ENCODE measurements around the gene TADA2A.

The TADA2A gene

GRCh38 chr17:37461668-37462067, 55.0 kb downstream of the TADA2A start:
- H3K4me3 ChIP-seq (ENCODE audit: low read depth, low read length), result no peak overlapping the region

DNA sequence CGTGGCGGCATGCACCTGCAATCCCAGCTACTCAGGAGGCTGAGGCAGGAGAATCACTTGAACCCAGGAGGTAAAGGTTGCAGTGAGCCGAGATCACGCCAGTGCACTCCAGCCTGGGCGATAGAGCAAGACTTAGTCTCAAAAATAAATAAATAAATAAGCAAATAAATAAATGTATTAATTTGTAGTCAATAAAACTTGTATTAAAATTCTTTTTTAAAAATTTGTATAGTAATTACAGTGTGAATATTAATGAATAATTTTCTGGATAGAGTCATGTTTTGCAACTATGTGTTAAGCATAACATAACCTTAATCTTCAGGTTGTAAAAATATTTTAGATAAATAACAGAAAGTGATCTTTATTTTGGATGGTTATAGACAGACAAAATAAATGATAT, 55.8 kb downstream of the TADA2A start:
- H3K4me3 ChIP-seq (ENCODE audit: low read depth, low read length), result no peak overlapping the region

DNA sequence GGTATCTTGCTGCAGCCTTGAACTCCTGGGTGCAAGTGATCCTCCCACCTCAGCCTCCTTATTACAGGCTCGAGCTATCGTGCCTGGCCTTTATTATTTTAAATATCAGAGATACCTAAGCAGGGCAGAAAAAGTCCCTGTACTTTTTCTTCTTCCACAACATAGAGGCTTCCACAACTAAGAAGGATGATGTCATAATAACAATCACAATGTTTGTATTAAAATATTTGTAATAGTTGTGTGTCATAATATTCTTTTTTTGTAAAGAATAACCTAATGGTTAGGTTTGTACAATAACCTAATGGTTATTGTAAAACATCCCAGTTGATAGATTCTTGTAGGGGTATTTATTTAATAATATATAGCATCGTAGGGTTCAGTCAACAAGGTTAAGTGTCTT, 56.4 kb downstream of the TADA2A start:
- H3K4me3 ChIP-seq (ENCODE audit: low read depth, low read length), result no peak overlapping the region

DNA sequence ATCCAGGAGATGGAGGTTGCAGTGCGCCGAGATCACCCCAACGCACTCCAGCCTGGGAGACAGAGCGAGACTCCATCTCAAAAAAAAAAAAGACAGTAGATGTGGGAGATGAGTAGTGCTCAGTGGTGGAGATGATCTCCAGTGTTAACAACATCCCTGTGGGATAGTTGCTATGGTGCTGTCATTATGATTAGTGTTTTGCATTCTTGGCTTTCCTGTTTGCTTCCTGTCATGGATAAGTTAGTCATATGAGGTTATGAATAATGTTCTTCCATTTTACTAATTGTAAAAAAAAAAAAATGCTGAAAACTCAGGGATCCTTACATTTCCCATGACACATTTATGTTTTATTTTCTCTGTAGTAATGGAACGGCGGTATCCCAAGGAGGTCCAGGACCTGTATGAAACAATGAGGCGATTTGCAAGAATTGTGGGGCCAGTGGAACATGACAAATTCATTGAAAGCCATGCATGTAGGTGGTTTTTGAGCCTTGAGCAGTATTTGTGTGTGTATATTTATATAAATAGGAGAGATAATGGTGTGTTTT, 58.5 kb downstream of the TADA2A start:
- H3K4me3 ChIP-seq (ENCODE audit: low read depth, low read length), result no peak overlapping the region

DNA sequence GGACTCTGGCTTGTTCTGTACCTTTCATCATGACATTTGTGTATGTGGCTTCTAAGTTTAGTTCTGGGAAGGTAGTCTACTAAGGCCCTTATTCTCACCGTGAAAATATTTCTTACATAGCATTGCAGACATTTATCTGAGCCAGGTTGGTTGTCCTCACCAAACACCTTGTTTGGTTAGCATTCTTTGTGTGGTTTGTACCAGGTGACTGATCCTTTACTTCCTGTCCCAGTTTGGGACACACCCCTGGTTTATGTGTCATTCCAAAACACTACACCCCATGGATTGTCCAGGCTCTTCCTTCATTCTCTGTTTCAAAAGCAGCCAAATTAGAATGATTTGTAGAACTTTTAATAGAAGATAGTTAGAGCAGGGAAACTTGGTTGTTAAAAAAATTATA, 59.8 kb downstream of the TADA2A start:
- no peak overlapping the region for H3K4me3 ChIP-seq (ENCODE audit: low read depth, low read length)

DNA sequence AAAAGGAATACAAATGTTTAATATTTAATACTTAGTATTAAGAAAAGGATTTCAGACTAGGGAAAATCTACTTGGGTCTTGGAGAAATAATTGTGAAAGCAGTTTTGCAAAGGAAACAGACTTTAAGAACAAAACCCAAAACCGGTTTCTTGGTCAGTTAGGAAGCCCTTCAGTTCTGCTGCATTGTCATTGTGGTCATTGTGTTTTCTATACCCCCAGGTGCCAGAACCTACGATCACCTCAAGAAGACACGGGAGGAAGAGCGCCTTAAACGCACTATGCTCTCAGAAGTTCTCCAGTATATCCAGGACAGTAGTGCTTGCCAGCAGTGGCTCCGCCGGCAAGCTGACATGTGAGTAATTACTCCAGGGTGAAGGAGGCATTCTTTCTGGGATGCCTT, 63.5 kb downstream of the TADA2A start:
- no peak overlapping the region for H3K4me3 ChIP-seq (ENCODE audit: low read depth, low read length)

DNA sequence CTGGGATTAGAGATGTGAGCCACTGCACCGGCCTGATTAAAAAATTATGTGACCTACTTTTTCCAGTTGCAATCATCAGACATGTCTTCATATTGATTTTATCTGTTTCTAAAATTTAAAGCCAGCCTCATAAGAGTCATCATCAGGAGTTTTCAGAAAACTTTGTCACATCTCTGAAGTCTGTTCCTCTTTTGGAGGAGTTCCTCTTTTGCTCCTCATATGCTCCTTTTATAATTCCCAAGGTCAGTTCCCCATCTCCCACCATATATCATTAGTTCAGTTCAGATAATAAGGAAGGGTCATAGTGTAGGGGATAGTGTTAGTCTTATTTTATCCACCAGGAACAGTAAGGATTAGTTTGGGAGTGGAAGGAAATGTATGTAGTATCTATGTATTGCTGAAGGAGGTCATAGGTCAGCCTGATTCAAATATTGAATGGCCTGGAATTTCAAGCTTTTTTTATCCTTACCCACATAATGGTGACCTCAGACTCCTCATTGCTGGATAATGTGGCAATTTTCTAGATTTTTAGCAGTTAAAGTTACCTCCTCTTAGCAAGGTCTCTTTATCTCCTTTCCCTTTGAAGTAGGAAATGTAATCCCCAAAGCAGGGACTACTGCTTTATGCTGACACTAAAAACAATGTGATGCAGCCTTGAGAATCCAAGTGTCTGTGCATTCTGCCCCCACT, 69.2 kb downstream of the TADA2A start:
- H3K4me3 ChIP-seq (ENCODE audit: low read depth, low read length), result no peak overlapping the region

- H3K4me3 ChIP-seq (ENCODE audit: low read depth, low read length), result no peak overlapping the region
Measured at GRCh38 chr17:37476431-37477120, 69.9 kb downstream of the TADA2A start.

DNA sequence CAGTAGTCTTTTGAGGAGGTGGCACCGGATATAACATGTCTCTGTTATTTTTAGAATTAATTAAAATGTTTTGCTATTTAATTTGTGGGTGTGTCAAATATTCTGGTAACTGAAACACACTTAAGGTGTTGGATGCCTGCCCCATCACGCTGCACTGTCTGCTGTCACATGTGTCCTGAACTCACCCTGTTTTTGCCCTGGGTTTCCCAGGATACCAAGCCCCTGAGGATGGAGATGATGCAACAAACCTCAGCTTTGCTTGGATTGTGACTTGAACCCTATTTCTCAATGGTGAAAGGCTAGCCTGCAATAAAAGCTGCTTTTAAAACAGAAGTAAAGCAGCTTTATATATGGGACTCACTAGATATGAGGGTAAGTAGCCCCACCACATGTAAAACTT, 71.5 kb downstream of the TADA2A start:
- H3K4me3 ChIP-seq (ENCODE audit: low read depth, low read length), result no peak overlapping the region

DNA sequence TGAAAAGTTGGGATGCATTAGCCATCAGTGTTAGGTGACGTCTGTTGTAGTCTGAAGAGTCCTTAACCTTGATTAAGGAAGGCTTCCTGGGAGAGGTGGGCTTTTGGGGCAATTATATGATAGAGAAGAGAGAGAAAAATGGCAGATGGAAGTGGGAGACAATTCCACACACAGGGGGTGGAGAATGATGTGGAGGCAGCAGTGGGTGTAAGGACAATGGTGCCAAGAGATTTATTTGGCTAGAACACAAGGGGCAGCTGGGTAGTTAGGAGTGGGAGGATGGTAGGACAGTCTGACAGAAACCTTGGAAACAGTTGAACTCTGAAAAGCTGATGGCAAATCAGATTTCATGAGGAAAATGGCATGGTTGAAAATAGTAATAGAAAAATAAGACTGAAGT, 72.3 kb downstream of the TADA2A start:
- no peak overlapping the region for H3K4me3 ChIP-seq (ENCODE audit: low read depth, low read length)

DNA sequence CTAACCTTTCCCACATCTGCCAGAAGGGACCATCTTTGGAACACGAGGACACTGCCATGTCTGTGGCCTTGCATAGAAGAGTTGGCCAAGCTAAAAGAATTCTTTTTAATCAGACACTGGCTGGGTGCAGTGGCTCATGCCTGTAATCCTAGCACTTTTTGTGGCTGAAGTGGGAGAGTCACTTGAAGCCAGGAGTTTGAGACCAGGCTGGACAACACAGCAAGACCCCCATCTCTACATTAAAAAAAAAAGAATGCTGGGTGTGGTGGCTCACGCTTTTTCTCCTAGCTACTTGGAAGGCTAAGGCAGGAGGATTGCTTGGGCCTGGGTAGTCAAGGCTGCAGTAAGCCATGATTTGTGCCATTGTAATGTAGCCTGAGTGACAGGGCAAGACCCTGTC, 73.7 kb downstream of the TADA2A start:
- H3K4me3 ChIP-seq (ENCODE audit: low read depth, low read length), result no peak overlapping the region

GRCh38 chr17:37481001-37481665, 74.4 kb downstream of the TADA2A start:
- no peak overlapping the region for H3K4me3 ChIP-seq (ENCODE audit: low read depth, low read length)

DNA sequence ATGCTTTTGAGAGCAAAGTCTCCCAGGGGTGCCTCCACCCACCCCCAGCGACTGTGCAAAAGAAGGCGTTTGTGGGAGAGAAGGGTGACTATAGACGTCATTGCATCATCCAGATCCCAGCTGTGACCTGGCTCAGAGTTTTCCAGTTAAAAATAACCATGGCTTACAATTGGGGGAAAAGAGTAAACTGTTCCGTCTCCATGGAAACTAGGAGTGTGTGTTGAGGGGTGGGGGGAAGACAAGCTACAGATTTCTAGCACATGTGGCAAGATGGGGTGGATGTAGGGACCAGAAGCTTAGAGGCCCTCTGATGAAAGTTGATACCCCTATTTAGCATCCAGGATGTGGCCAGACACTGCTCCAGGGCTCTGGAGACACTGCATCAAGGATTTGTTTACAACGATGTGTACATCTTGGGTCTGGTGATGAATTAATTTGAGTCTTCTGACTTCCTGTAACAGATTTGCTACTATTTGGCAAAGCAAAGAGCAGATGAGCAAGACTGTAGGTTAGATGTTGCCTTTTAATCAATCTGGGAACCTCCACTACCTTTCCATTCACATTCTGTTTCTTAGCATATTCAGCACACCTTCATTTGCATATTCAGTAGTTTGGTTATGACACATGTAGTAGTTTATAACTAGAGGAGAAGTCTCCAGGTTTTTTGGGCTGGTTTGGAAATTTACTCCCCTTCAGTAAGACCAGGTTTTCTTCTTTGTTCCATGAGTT, 76.8 kb downstream of the TADA2A start:
- H3K4me3 ChIP-seq (ENCODE audit: low read depth, low read length), result no peak overlapping the region

GRCh38 chr17:37485938-37486570, 79.4 kb downstream of the TADA2A start:
- no peak overlapping the region for H3K4me3 ChIP-seq (ENCODE audit: low read depth, low read length)

- no peak overlapping the region for H3K4me3 ChIP-seq (ENCODE audit: low read depth, low read length)
Measured at GRCh38 chr17:37488009-37488604, 81.4 kb downstream of the TADA2A start.

GRCh38 chr17:37488607-37489196, 82.0 kb downstream of the TADA2A start:
- peak overlapping the region; percentile 73 for H3K4me3 ChIP-seq (ENCODE audit: low read depth, low read length)

DNA sequence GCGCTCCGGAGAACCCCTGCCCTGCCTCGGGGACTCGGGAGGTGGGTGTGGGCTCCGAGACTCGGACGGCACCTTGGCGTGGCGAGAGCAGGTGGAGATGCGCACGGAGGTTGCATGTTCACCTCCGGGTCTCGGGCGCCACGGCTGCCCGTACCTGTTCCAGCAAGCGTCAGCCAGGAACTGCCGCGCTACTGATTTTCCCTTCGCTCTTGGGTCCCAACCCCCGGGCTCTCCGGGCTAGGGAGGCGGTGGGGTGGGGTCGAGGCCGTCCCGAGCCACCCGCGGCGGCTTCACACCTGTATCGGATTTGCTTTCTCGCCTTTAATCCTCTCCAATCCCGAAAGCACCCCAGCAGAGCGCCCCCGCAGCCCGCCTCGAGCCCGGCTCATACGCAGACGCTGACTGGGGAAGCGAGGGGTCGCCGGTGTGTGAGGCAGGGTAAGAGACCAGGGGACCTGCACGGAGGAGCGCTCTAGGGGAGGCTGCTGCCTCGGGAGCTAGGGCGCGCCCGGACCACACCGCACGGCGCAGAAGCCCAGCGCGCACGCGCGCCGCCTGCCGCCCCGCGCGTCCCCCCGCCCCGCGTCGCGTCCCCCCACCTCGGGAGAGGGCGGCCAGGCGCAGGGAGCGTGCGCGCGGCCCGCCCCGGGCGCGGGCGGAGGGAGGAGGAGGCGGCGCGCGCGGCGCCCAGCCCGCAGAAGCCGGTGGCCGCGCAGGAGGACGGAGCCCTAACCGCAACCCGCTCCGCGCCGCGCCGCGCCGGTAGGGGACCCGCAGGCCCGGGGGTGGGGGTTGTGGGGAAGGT, 82.7 kb downstream of the TADA2A start, which contains the start of gene DUSP14:
DUSP14 (plus strand) TSS at position 695 of the 805 bp plus-strand sequence. CDS start 22,382 bp downstream, outside the sequence.
- H3K4me3 ChIP-seq (ENCODE audit: low read depth, low read length), result peak within 1 kb of the TSS; percentile 73

DNA sequence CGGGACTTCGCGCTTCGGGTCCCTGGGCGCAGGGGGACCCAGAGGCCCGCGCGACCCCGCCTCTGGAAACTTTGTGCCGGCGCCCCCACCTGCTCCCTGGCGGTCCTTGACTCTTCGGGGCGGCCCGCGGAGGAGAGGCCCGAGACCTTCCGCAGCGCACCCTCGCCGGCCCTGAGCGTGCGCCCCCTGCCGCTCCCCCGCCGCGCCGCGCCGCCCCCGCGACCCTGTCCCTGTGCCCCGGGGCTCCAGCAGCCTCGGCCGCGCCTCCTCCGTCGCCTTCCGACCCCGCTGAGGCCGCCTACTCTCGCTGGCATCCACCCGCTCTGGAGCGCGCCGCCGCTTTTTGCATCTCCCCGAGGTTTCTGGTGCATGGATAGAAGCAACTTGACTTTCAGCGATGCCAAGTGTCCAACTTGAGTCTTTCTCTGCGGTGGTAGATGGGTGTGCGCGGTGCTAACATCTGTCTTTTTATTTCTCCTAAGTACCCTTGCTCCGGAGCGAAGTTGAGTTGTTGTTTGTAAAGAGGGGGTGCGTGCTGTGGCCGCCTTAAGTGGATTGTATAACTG, 83.4 kb downstream of the TADA2A start:
- H3K4me3 ChIP-seq (ENCODE audit: low read depth, low read length), result peak overlapping the region; percentile 60
